Stimulated activated CD4-positive, alpha-beta T cell treated with anti-CD3 and anti-CD28 coated beads, Interleukin-4, amount 100 ng/mL, for 4 hours (primary cell): ENCODE results near the gene MCAT.

Experiments used
- DNase-seq, 2 experiments: peaks; one replicate each; pipeline ENCODE4 v3.0.0-alpha.2; 2020

MCAT gene

DNA sequence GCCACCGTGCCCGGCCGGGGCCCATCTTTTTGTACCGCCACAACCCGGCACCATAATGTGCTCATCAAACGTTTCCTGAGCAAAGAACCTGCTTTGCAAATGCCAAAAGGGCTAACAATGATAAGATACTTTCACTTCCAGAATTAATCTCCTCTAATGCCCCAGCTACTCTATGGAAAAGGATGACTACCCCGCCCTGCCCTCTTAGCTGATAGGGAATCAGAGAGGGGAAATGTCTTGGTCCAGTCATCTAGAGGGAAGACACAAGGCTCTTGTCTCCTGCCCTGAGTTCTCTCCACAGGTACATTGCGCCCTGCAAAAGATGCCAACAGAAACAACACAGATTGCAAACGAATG lies 54.6 kb downstream of the MCAT start:
- DNase-seq: no peak

DNA sequence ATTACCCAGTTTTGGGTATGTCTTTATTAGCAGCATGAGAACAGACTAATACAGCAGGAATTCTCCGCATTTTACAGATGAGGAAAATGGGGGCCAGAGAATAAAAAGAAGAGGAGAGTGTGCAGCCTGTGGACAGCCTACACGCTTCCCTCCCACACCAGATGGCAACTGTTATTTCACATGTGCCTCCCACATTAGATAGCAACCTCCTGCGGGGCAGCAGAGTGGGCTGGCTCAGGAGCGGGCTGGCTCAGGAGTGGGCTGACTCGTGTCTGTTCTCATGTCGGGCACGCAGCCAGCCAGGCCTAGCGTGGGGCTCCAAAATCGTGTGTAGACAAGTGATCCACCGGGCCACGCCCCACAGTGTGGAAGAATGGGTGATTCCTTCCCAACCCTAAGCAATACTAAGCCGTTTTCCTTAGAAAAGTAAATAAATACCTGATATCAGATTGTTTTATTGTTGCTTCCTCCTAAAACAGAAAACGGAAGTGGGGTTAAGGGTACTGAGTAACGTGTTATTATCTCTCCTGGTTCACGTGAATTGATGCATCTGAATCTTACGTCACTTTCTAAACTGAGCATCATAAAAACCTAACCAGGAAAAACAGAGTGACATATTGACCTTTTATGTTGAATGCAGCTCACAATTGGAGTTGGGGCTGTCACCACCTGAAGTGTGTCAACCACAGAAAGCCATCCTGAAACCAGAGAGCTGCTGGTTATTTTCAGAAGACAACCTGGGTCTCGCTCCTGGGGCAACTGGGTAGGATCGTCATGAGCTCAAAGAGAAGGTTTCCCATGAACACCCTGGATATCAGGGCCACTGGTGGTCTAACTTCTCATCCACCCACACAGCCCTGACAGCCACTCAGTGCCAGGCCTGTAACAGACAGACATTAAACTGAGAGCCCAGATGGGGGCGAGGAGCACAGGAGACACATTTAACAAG lies 57.3 kb downstream of the MCAT start:
- DNase-seq: no peak
